PFSK-1 (cell line): ENCODE measurements around the gene EIF2A.

Experiments
- POLR2AphosphoS5 ChIP-seq: IDR thresholded peaks from 2 replicates; pipeline ENCODE4 v1.6.1; 2012; ENCODE audit warnings: low read depth, mild to moderate bottlenecking, control low read depth, low read length, moderate library complexity
- SIN3A ChIP-seq: IDR thresholded peaks from 2 replicates; pipeline ENCODE4 v1.6.1; 2012; ENCODE audit warnings: mild to moderate bottlenecking, low read length, moderate library complexity, borderline replicate concordance; ENCODE audit not compliant: insufficient read depth
- TAF1 ChIP-seq: IDR thresholded peaks from 2 replicates; pipeline ENCODE4 v1.6.1; 2012; ENCODE audit warnings: low read length, control low read depth, borderline replicate concordance; ENCODE audit not compliant: insufficient read depth
- TF ChIP-seq, protein P1 (sequence below), 2 experiments: IDR thresholded peaks; 2 replicates each; pipeline versions ENCODE4 v1.6.1 to v1.8.0; 2011 to 2012; ENCODE audit warnings: low read depth in 2 of 2, low read length in 2 of 2, control low read depth in 1 of 2, inconsistent platforms in 1 of 2, mild to moderate bottlenecking in 1 of 2, moderate library complexity in 1 of 2; ENCODE audit not compliant: insufficient read depth in 1 of 2

DNA sequence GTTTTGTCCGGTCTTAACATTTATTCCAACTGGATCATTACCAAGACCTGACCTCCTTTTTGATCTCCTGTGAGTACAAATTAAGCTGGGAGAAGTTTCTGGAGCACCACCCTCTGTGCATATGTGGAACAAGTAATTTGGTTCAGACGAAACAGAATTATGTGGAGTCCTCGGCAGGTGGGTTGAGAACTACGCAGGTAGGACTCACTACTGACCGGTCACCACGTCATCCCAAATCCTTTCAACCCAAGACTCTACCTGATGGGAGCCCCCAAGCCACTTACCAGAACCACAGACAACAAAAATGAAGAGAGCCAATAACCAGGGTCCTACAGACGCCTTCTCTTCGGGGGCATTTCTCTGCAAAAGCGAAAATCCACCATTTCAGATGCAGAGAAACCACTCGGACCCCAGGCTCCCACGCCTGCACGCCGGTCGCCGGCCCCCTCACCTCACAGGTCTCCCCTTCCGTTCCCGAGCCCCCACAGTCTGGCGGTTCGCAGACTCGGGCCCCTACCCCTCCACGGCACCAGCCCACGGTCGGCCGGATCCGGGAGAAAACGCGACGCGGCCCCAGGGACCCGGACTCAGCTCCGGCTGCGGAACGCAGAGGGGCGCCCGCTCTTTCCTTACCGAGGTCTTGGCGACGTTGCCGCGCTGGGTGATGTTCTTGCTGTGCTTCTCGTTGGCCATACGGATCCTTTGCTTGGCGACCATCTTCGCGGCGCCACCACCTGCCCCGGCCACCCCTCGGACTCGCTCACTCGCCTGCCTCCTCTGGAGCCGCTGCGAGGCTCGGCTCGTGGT lies 965 bp upstream of the EIF2A start:
- TF ChIP-seq, protein P1, sequence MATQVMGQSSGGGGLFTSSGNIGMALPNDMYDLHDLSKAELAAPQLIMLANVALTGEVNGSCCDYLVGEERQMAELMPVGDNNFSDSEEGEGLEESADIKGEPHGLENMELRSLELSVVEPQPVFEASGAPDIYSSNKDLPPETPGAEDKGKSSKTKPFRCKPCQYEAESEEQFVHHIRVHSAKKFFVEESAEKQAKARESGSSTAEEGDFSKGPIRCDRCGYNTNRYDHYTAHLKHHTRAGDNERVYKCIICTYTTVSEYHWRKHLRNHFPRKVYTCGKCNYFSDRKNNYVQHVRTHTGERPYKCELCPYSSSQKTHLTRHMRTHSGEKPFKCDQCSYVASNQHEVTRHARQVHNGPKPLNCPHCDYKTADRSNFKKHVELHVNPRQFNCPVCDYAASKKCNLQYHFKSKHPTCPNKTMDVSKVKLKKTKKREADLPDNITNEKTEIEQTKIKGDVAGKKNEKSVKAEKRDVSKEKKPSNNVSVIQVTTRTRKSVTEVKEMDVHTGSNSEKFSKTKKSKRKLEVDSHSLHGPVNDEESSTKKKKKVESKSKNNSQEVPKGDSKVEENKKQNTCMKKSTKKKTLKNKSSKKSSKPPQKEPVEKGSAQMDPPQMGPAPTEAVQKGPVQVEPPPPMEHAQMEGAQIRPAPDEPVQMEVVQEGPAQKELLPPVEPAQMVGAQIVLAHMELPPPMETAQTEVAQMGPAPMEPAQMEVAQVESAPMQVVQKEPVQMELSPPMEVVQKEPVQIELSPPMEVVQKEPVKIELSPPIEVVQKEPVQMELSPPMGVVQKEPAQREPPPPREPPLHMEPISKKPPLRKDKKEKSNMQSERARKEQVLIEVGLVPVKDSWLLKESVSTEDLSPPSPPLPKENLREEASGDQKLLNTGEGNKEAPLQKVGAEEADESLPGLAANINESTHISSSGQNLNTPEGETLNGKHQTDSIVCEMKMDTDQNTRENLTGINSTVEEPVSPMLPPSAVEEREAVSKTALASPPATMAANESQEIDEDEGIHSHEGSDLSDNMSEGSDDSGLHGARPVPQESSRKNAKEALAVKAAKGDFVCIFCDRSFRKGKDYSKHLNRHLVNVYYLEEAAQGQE (IDR thresholded peaks at IDR 0.05; ENCODE audit: insufficient read depth in 1 of 2, low read depth in 2 of 2, low read length in 2 of 2): no peak
- TF ChIP-seq TAF1: no peak
- no peak for TF ChIP-seq POLR2AphosphoS5
- TF ChIP-seq SIN3A: no peak
